Stimulated activated CD8-positive, alpha-beta memory T cell treated with anti-CD3 and anti-CD28 coated beads, Interleukin-4, amount 100 ng/mL, for 48 hours (primary cell): Measurements from ENCODE around the gene CFDP1.

Experiments used
- DNase-seq: peaks from one replicate; pipeline ENCODE4 v3.0.0-alpha.2; 2020

Gene CFDP1

DNA sequence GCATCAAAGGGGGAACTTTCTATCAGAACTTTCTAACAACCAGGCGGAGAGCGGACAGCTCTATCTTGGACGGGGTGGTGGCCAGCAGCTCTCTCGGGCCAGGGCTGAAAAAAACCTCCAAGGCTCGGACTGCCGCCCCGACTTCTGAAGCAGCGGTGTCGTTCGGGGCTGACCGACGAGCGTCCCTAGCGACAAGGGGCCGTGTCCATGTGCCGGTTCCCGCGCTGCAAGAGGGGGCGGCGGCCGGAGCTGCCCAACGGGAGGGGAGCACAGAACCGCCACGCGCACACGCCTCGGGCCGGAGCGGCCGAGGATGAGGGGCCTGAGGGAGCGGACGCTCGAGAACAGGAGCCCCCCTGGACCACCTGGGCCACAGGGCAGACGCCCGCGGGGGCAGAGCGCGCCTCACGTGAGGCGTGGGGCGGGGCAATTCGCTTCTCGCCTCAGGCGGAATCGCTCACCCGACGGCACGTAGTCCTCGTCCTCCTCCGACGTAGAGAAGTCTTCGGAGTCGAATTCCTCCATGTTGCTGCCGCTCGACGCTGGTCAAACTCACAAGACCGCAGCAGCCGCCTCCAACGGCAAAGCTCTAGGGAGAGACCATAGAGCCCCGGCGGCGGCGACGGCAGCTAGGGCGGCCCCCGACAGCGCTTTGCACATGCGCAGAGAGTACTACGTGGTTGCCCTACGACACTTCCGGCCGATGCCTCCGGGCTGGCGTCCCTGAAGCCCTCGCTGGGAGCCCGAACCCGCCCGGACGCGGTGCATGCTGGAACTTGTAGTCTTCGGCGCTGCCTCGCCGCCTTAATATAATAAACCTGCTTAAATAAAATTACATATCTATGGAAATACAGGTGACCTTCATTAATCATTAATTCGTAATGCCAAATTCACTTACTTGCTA, at the start of gene CFDP1:
TSS of gene CFDP1 (minus strand) at position 676 of the 904 bp plus-strand sequence. CDS start at position 525, 151 bp downstream.
- DNase-seq: peak; percentile 97

DNA sequence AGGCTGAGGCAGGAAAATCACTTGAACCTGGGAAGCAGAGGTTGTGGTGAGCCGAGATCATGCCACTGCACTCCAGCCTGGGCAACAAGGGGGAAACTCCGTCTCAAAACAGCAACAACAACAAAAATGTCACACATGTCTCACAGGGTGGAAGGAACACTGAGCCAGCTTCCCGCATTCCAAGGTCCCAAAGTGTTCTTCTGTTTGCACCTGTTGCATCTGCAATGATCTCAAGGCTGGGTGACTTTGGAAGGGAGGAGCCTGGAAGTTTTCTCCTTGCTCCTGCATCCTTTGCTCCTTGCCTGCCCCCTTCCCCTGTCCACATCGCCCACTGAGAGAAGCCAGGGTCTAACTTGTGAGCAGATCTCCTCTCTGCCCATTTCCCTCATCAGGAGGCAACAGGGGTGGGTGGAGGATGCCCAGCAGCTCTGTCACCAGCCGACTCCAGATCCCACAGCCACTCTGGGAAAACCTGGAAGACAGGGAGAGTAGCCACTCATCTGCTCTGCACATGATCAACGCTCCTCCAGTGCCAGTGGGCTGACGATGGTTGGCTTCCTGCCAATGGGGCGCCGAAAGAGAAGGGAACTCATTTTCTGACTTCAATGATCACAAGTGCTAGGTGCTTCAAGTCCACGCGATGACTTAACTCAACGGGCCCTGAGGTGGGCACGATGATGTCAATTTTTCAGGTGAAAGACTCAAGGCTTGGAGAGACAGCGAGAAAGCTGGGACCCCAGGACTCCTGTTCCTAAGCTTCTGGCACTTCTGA, 49.3 kb upstream of the CFDP1 start:
- no peak for DNase-seq

DNA sequence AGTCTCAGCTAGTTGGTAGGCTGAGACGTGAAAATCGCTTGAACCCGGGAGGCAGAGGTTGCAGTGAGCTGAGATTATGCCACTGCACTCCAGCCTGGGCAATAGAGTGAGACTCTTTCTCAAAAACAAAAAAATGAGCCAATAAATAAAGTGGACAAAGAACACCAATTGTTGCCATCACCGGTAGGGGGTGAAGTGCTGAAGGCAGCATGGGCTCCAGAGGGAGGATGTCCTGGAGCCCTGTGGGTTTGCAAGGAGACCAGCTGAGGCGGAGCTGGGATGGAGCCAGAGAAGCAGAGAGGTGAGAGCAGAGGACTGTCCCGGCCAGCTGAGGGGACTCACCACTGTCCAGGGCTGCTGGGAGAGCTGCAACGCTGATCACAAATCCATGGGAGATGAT, 48.2 kb upstream of the CFDP1 start:
- no peak for DNase-seq

DNA sequence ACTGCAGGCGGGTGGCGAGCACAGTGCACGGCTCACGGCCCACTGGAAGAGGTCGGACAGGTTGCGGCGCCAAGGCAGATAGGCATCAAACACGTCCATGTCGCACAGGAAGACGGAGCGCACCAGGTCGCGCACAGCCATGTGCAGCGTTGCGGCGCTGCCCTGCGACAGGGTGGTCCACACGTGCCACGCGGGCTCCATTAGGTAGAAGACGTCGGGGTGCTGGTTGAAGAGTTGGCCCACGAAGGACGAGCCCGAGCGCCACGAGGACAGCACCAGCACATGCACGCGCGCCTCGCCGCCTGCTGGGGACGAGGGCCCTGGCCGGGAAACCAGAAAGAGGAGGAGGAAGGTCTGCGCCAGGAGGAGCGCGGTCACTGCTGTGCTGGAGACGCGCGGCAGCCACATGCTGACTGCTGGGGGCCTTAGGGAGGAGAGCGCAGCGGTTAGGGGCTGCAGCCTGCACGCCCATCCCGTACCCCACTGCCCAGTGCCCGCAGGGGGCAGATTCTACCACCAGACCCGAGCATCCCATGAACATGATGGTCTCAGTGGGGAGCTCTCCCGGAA, 46.2 kb upstream of the CFDP1 start:
- DNase-seq: no peak

DNA sequence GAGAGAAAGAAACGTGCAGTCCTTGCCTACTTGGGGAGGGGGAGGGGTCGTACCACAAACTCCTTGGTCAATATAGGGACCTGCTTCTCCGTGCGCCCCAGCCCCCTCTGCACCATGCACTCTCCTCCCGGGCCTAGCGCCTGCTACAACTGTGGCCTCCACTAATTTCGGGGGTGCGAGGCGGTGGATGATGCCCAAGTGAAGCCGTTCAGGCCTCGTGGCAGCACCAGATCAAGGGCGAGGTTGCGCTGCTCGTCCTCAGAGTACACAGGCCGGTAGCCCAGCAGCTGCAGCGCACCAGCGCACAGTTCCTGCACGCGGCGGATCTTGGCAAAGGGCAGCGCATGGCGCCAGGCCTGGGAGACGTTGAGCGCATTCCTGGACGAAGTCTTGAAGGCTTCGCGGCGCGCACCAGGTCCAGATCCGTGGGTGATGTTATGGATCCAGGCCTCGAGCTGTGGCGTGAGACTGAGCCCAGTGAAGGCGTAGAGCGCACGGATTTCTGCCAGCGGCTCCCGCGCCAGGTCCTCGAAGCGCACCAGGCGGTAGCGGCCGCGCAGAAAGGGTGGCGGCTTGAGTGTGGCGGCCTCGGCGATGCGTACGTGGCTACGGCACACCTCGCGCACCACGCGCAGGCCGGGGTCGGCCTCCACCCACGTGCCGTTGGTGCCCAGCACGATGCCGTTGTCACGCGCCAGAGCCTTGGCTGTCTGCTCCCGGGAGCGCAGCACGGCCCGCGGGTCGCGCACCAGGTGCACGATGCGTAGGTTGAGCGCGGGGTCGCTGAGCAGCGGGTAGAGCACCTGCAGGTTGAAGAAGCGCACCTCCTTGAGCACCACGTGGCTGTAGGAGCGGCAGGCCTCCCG, 45.4 kb upstream of the CFDP1 start:
- no peak for DNase-seq

DNA sequence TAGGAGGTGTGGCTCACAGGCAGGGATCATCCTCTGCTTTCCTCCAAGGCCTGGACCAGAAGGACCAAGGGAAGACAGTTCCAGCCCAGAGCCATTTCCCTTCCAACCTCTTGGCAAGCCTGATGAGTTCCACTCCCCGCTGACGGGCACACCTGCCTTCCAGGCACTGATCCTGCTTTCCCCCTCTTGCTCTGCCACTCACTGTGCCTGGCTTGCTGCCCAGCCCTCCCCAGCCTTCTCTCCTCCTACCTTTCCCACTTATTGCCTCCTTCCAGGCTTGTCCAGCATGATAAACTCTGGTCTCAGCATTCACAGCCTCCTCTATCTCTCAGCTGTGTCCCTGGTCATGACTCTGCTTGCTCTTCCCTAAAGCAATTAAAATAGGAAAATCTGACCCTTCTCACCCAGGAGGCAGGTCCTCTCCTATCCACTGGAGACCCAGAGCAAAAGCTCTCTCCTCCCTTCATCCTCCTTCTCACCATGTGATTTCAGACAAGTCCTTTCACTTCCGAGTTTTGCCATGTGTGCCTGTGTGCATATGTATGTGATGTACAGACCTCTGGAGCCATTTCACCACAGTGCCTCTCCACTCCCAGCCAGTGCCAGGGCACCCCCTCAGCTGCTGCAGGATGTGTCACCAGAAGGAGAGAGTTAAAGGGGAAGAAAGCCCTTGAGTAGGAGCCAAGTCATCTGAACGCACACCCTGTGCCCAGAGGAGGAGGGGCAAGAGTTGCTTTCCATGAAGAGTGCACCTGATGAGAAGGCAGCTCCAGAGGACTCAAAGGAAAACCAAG, 44.6 kb upstream of the CFDP1 start:
- no peak for DNase-seq

DNA sequence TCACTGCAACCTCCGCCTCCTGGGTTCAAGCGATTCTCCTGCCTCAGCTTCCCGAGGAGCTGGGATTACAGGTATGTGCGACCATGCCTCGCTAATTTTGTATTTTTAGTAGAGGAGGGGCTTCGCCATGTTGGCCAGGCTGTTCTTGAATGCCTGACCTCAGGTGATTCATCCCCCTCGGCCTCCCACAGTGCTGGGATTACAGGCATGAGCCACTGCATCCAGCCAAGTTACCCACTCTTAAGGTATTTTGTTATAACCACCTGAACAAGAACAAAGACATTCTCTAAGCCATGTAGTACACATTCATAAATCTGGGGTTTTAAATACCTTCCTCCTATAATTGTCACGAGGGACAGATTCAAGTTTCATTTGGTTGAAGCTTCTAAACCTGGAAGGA, 43.5 kb upstream of the CFDP1 start:
- DNase-seq: no peak

DNA sequence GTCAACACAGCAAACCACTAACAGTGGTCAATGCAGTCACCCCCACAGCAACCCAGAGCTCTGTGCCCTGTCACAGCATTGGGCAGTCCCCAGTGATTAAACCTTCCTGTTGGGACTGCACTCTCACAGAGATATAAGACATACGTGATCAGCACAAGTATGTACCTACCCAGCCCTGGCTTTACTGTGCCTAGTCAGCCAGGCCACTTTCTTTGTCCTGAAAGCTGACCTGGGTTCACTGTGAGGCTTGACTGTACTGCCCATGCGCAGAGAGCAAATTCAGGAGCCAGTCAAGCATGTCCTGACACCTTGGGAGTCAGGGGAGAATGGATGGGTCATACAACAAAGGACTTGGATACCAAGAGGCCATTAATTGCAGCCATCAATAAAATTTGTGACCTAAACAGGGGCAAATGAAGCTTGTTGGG, 42.1 kb upstream of the CFDP1 start:
- DNase-seq: no peak

DNA sequence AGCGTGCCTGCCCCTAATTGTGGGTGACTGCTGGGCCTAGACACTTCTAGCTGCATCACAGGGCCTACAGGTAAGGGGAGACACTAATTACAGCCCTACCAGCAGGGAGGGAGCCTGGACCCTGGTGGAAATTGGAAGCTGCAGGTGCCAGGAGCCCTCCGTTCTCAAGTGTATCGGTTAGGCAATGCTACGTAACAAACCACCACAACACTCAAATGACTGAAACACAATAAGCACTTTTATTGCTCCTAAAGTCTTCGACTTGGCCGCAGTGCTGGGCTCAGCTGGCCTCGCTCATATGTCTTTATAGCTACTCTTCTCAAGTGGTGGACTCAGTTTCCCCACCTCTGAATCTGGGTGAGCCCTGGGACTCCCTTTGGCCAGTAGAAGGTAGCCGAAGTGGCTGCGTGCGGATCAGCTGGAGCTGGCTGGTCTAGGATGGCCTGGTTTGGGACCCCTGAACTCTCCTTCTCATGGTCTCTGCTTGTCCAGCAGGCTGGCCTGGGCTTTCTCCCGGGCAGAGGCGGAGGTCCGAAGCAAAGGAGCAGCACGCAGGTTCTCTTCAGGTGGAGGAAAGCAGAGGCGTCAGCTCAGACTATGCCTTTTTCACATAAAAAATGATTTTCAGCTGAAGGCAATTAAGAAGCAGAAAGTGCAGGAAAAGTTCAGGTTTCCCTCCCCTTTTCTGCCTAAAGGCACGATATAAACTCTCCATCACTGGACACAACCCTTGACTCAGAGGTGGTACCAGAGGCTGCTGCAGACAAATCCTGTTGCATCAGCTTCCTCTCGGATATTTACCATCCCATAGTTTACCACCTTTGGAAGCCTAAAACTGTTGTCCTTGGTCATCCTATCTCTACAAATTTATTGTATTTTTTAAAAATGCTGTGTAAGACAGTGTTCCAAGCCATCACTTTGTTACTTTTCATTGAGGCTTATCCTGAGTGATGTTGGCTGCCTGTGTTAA, 39.9 kb upstream of the CFDP1 start:
- no peak for DNase-seq

DNA sequence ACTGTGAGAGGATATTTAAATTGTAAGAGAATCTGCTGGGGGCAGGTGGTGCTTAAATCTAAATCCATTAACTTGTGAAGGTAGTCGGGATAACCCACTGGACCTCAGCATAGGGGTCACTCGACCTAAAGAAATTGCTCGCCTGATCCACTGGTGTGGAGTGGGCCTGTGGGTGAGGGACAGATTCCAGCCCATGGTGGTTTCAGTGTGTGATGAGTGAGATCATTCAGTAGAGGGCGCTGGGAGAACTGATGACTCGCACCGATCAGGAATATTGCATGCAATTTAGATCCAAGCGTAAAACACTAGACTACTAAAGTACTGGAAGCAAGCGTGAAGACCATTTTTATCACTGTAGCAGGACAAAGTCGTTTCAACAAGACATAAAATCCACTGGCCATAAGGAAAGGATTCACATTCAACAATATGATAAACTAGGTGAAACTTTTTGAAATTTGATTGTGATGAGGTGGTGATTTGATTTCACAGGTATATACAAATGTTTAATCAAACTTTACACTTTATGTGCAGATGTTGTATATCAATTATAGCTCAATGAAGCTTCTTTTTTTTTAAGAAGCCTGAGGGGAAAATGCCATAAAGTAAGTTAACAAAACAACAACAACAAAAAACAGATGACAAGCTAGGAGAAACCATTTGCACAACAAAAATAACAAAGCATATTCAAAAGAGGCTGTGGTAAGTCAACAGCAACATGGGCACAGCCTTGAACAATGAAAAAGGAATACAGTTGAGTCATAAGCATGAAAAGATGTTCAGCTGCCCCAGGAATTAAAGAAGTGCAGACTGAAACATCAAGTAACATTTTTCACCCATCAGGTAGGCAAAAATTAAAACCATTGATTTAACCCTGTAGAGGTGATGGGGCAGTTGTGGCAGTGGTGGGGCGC, 38.7 kb upstream of the CFDP1 start:
- peak; percentile 51 for DNase-seq

DNA sequence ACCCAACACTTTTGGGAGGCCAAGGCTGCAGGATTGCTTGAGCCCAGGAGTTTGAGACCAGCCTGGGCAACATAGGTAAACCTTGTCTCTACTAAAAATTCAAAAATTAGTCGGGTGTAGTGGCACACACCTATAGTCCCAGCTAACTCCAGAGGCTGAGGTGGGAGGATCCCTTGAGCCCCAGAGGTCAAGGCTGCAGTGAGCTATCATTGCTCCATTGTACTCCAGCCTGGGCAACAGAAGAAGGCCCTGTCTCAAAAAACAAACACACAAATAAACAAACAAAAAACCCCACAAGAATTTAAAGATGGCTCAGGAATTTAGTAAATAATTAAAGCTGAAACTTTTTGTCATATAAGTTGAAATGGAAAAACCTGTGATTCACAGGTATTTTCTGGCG, 33.5 kb upstream of the CFDP1 start:
- no peak for DNase-seq

DNA sequence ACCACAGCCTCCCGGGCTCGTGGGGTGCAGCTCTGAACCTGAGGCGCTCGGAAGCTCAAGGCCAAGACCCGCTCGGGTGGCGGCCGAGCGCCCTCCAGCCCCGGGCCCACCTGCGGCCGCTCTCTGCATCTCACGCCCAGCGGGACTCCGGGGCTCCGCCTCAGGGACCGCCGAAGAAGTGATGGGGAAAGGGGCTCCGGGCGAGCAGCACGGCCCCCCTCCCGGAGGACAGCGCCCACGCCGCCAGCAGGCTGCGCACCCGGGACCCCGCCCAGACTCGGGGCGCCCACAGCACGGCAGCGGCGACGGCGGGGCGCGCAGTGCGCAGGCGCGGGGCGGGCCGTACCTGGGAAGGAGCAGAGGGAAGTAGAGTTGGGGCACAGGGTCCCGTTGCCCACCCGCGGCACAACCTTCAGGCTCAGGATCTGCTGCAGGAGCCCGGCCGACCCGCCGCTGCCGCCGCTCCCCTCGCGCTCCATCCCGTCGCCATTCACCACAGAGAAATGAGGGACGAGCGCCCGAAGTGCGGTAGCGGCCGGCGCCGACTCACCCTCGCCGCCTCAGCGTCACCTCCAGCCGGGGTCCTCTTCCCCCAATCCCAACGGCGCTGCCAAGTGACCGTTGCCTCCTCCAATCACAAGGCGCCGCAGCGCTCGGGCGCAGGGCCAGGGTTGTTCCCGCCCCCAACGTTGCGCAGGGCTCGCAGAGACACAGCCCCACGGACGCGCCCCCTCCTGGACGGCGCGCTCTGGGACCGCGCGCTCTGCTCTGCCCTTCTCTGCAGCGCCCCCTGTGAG, 31.0 kb upstream of the CFDP1 start, which contains the start of gene TMEM170A:
TSS of gene TMEM170A (minus strand) at position 568 of the 797 bp plus-strand sequence. CDS start at position 479, 89 bp downstream.
- DNase-seq: peak; percentile 99

DNA sequence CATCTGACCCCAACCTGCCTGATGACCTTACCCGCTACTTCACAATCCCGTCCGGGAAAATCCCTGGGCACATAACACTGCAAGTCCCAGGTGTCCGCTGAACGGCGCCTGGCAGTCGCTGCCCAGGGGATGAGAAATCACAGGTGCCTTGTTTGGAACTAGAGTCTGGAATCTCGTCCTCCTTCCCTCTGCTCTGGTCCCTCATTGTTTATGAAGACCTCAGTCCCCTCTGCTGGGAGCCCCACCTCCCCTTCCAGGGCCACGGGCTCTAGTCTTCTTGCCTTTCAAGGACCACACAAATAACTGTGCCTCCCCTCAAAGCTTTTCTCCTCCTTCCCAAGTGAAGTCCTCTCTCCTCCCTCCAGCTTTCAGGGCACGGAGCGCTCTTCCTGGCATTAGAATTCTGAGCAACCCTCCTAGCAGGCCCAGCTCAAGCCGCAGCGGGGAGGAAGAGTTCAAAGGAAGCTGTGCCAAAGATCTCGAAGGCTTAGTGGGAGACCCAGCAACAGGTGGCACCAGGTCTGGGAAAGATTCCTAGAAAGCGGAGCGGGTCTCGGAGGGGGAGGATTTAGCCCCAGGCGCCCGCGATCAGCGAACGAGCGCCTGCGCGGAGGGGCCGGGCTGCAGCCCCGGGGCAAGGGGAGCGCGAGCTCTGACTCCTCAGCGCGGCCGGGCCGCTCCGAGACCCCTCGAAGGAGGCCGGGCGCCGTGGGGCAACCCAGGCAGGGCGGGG, 30.3 kb upstream of the CFDP1 start:
- peak; percentile 48 for DNase-seq

DNA sequence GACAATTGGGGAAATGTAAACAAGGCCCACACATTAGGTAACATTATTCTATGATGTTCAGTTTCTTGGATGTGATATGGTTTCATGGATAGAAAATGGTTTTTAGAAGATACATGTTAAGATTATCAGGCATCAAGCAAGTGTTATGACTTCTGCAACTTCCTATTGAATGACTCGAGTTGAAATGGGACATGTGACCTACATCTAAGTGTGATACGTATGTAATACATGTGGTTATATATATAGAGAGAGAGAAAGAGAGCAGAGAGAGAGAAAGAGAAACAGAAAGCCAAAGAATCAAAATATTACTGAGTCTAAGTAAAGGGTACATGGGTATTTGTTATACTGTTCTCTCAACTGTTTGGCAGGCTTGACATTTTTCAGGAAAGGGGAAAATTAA, 29.5 kb upstream of the CFDP1 start:
- DNase-seq: no peak

DNA sequence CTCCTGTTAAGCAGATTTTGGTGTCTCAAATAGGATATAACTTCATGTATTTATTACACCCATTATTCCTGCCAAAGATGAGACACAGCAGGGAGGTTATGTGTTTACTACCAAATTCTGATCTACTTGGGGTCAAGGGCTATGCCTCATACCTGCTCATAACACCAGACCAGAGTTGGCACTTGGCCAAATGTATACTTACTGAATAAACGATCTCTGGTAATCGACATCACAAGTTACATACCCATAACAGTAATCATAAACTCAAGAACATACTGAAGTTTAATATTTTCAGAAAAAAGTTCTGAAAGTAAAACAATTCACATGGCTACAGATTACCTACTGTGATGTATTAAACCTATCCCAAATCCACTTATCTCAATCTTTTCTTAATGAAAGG, 28.3 kb upstream of the CFDP1 start:
- no peak for DNase-seq

DNA sequence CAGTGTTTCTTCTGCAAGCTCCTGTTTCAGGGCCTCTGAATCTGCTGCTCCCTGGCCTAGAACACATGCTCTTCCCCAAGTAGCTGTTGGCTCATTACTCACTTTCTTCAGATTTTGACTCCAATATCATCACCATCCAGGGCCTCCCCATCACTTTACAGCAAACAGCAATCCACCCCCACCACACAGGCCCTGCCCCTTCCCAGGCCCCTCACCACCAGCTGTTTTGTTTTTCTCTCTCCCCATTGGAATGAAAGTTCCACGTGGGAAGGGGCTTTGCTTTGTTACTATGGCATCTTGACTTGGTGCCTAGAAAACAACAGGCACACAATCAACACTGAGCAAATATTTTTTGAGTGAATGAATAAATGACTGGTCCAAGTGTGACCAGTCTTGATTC, 27.1 kb upstream of the CFDP1 start:
- no peak for DNase-seq

DNA sequence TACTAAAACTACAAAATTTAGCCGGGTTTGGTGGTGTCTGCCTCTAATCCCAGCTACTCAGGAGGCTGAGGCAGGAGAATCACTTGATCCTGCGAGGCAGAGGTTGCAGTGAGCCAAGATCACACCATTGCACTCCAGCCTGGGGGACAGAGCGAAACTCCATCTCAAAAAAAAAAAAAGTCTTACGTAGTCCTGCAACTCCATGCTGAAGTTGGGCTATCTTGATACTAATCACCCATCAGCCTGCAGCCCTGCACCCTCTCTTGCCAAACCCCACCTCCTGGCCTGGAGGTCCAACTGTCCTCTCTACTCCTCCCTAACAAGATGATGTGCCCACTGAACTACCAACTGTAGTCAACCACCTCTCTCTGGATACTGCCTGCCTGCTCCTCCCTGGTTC, 26.4 kb upstream of the CFDP1 start:
- DNase-seq: no peak

DNA sequence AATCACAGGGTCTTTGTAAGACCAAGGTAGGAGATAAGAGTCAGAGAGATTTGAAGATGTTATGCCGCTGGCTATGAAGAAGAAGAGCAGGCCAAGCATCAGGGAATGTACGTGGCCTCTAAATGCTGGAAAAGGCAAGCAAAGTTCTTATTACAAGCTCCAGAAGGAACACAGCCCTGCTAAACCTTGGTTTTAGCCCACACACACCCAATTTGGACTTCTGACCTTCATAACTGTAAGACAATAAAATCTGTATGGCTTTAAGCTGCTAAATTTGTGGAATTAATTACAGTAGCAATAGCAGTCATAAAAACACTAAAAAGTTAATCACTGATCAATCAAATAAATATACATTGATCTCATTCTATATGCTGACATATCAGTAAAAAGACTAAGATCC, 25.1 kb upstream of the CFDP1 start:
- DNase-seq: no peak
